ENCODE measurements around the gene GMDS.

DNA sequence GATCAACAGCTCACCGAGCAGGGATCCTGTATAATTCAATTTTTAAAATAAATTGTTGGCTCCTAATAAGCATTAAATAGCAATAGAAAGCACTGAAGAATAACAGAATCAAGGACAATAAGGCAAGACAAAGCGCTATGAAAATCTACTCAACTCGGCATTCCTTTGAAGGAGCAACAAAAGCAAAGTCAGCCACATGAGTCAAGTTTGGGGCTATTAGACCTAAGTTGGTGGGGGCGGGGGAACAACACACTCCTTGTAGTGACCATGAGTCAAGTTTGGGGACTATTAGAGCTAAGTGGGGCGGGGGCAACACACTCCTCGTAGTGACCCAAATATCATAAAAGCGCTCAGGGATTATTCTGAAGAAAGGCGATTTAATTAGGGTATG, 515.7 kb downstream of the GMDS start:
- TF ChIP-seq, protein P1, sequence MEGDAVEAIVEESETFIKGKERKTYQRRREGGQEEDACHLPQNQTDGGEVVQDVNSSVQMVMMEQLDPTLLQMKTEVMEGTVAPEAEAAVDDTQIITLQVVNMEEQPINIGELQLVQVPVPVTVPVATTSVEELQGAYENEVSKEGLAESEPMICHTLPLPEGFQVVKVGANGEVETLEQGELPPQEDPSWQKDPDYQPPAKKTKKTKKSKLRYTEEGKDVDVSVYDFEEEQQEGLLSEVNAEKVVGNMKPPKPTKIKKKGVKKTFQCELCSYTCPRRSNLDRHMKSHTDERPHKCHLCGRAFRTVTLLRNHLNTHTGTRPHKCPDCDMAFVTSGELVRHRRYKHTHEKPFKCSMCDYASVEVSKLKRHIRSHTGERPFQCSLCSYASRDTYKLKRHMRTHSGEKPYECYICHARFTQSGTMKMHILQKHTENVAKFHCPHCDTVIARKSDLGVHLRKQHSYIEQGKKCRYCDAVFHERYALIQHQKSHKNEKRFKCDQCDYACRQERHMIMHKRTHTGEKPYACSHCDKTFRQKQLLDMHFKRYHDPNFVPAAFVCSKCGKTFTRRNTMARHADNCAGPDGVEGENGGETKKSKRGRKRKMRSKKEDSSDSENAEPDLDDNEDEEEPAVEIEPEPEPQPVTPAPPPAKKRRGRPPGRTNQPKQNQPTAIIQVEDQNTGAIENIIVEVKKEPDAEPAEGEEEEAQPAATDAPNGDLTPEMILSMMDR (IDR thresholded peaks at IDR 0.05; ENCODE audit: borderline replicate concordance, extremely low read depth, low read length, poor library complexity, severe bottlenecking) = no peak
- no peak for TF ChIP-seq EZH2 (IDR thresholded peaks at IDR 0.05; ENCODE audit: borderline replicate concordance, low read depth, low read length, severe bottlenecking)

Measured in DND-41 (cell line).